Gastrocnemius medialis (tissue), 4 donors: Measurements from ENCODE around the gene KCNJ4. TPM values are rescaled to one million over a fixed set of nuclear protein-coding genes. Genes with fewer than 3 reads are reported as not detected.

Experiments
- ATAC-seq, 2 donors: fragments of 150-250 bp; one replicate each; pipeline ENCODE4 v1.9.1; 2016
- DNase-seq, 2 donors: peaks; one replicate each; pipeline ENCODE4 v3.0.0-alpha.2; 2019
- H3K27ac ChIP-seq, 4 donors: fragments of 200-600 bp; sonication (generic); 1 replicate in 1 of 4; 2 replicates in 3 of 4; pipeline ENCODE4 v1.5.1; 2016 to 2018; ENCODE audit warnings: mild to moderate bottlenecking in 2 of 4, moderate library complexity in 1 of 4
- H3K27me3 ChIP-seq, 3 donors: fragments of 200-600 bp; sonication (generic) in 2 of 3; 1 replicate in 1 of 3; 2 replicates in 2 of 3; pipeline versions ENCODE4 v1.5.1 to v1.6.0; 2016 to 2019; ENCODE audit warnings: mild to moderate bottlenecking in 1 of 3, moderate library complexity in 1 of 3
- H3K36me3 ChIP-seq, 2 donors: fragments of 200-600 bp; sonication (generic) in 1 of 2; one replicate each; pipeline ENCODE4 v1.5.1; 2017 to 2018
- H3K4me1 ChIP-seq, 2 donors: fragments of 200-600 bp; sonication (generic) in 1 of 2; one replicate each; pipeline ENCODE4 v1.5.1; 2016 to 2017; ENCODE audit warnings: mild to moderate bottlenecking in 2 of 2
- H3K4me3 ChIP-seq, 4 donors: fragments of 200-600 bp; sonication (generic) in 3 of 4; 1 replicate in 1 of 4; 2 replicates in 3 of 4; pipeline ENCODE4 v1.5.1; 2016 to 2019; ENCODE audit warnings: mild to moderate bottlenecking in 2 of 4
- H3K9me3 ChIP-seq, 3 donors: fragments of 200-600 bp; sonication (generic) in 2 of 3; 1 replicate in 1 of 3; 2 replicates in 2 of 3; pipeline ENCODE4 v1.5.1; 2016 to 2019
- POLR2A ChIP-seq, 2 donors: fragments of 450-650 bp; IDR thresholded peaks; one replicate each; pipeline ENCODE4 v1.6.1; 2017; ENCODE audit warnings: antibody characterized with exemption in 2 of 2, mild to moderate bottlenecking in 2 of 2, moderate library complexity in 2 of 2
- in situ Hi-C, 4 donors: fragments of 200-750 bp; cut with MboI; loops; one replicate each; pipeline versions ENCODE4 v1.15.0 to v1.8.0; 2017; ENCODE audit warnings: low sequenced_read_pairs in 4 of 4
- intact Hi-C: fragments of 100-400 bp; cut with DNase I; formaldehyde crosslinking; loops from one replicate; pipeline ENCODE4 v1.15.1; 2023; ENCODE audit warnings: low total_unique reads
- total RNA-seq, 4 donors: library from RNA; depleted of rRNA; stranded (reverse); fragments of >200 nt; gene quantifications; one replicate each; pipeline versions ENCODE4 v1.1.0 to v1.2.3, GENCODE V29; 2016
- TF ChIP-seq, protein P1 (sequence below), 5 experiments: fragments of 450-650 bp in 3 of 5; fragments of 200-600 bp in 2 of 5; sonication (generic) in 2 of 5; IDR thresholded peaks in 4 of 5; conservative IDR thresholded peaks in 1 of 5; 1 replicate in 4 of 5; 2 replicates in 1 of 5; pipeline ENCODE4 v1.5.1; 2016 to 2019; ENCODE audit warnings: antibody characterized with exemption in 5 of 5, mild to moderate bottlenecking in 3 of 5, moderate library complexity in 3 of 5

The KCNJ4 gene
- total RNA-seq, 4 donors from 2014 or later, result not detected

DNA sequence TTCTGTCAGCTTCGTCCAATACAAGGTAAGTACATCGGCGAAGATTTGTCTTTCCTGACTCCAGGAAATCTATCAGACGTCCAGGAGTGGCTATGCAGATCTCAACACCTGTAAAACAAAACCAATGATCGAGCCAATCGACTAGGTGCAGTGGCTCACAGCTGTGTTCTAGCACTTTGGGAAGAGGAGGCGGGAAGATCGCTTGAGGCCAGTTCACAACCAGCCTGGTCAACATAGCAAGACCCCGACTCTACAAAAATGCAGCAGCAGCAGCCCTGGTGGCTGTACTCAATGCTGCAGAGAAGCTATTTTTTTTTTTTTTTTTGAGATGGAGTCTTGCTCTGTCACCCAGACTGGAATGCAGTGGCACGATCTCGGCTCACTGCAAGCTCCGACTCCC lies 39.9 kb upstream of the KCNJ4 start:
- no peak overlapping the region for H3K4me3 ChIP-seq
- H3K27ac ChIP-seq, result no peak overlapping the region
- TF ChIP-seq, protein P1, sequence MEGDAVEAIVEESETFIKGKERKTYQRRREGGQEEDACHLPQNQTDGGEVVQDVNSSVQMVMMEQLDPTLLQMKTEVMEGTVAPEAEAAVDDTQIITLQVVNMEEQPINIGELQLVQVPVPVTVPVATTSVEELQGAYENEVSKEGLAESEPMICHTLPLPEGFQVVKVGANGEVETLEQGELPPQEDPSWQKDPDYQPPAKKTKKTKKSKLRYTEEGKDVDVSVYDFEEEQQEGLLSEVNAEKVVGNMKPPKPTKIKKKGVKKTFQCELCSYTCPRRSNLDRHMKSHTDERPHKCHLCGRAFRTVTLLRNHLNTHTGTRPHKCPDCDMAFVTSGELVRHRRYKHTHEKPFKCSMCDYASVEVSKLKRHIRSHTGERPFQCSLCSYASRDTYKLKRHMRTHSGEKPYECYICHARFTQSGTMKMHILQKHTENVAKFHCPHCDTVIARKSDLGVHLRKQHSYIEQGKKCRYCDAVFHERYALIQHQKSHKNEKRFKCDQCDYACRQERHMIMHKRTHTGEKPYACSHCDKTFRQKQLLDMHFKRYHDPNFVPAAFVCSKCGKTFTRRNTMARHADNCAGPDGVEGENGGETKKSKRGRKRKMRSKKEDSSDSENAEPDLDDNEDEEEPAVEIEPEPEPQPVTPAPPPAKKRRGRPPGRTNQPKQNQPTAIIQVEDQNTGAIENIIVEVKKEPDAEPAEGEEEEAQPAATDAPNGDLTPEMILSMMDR (IDR thresholded peaks at IDR 0.05 in 4 of 5, conservative IDR thresholded peaks at IDR 0.05 in 1 of 5), result no peak
- TF ChIP-seq POLR2A (IDR thresholded peaks at IDR 0.05), result no peak
- DNase-seq, result no peak
- in situ Hi-C loops (no loop called here), intact Hi-C loops (loop anchor here (10.0 kb wide), 1 partner anchor 190 kb away; the partner anchor contains the start of gene TOMM22)
- H3K9me3 ChIP-seq, result no peaks in the 10 kb centered on the region
- H3K27me3 ChIP-seq, result no peaks in the 10 kb centered on the region
- H3K36me3 ChIP-seq, result peaks cover 18 to 100% of the 10 kb centered on the region in 2 donors
- peaks cover 9 to 17% of the 10 kb centered on the region in 2 donors for H3K4me1 ChIP-seq
- ATAC-seq, result no peak

DNA sequence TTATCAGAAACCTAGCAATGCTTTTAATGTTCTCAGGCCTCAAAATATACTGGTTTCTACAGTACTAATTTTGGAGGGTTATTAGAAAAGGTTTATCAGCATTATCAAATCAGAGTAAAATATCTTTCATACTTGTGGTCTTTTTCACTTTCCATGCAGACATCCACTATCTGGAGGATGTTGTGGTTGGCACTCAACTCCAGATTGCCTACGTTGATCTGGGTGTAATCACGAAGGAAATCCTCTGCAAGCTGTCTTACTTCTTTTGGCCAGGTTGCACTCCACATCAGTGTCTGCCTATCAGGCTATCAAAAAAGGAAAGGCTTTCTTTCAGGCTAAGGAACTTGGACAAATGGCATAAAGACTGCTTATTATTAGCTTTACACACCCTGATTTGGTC lies 39.5 kb upstream of the KCNJ4 start:
- ATAC-seq (no peak), DNase-seq (no peak)
- H3K27me3 ChIP-seq, result no peaks in the 10 kb centered on the region
- in situ Hi-C loops (no loop called here), intact Hi-C loops (loop anchor here (10.0 kb wide), 1 partner anchor 190 kb away; the partner anchor contains the start of gene TOMM22)
- no peak overlapping the region for H3K4me3 ChIP-seq
- peaks cover 9 to 12% of the 10 kb centered on the region in 2 donors for H3K4me1 ChIP-seq
- no peak overlapping the region for H3K27ac ChIP-seq
- no peaks in the 10 kb centered on the region for H3K9me3 ChIP-seq
- TF ChIP-seq, protein P1 (IDR thresholded peaks at IDR 0.05 in 4 of 5, conservative IDR thresholded peaks at IDR 0.05 in 1 of 5), result no peak
- TF ChIP-seq POLR2A (IDR thresholded peaks at IDR 0.05), result no peak
- peaks cover 22 to 100% of the 10 kb centered on the region in 2 donors for H3K36me3 ChIP-seq

- TF ChIP-seq, protein P1 (IDR thresholded peaks at IDR 0.05 in 4 of 5, conservative IDR thresholded peaks at IDR 0.05 in 1 of 5), result no peak
- TF ChIP-seq POLR2A (IDR thresholded peaks at IDR 0.05), result no peak
- in situ Hi-C loops (no loop called here), intact Hi-C loops (loop anchor here (10.0 kb wide), 1 partner anchor 193 kb away; the partner anchor contains the start of gene TOMM22)
- no peak for DNase-seq
- no peaks in the 10 kb centered on the region for H3K27me3 ChIP-seq
- H3K4me3 ChIP-seq, result no peak overlapping the region
- no peaks in the 10 kb centered on the region for H3K9me3 ChIP-seq
- H3K4me1 ChIP-seq, result peaks cover 9 to 11% of the 10 kb centered on the region in 2 donors
- no peak for ATAC-seq
- H3K27ac ChIP-seq, result peak overlapping the region in 1 of 4 donors; percentile 73
- peaks cover 24 to 100% of the 10 kb centered on the region in 2 donors for H3K36me3 ChIP-seq
These were observed 36.8 kb upstream of the KCNJ4 start for GRCh38 chr22:38491707-38492348.

- TF ChIP-seq, protein P1 (IDR thresholded peaks at IDR 0.05 in 4 of 5, conservative IDR thresholded peaks at IDR 0.05 in 1 of 5), result no peak
- TF ChIP-seq POLR2A (IDR thresholded peaks at IDR 0.05), result no peak
- peak in 1 of 2 donors; percentile 64 for ATAC-seq
- in situ Hi-C loops, result no loop called here
These were observed 35.9 kb upstream of the KCNJ4 start for GRCh38 chr22:38490915-38491314.

More at GRCh38 chr22:38490915-38491314, 35.9 kb upstream of the KCNJ4 start:
- Histone ChIP-seq H3K4me1 (peaks cover 9 to 11% of the 10 kb centered on the region in 2 donors), H3K27me3 (no peaks in the 10 kb centered on the region), H3K9me3 (no peaks in the 10 kb centered on the region), H3K27ac (peak overlapping the region; percentile 52 to 73 (median 58)), H3K36me3 (peaks cover 18 to 100% of the 10 kb centered on the region in 2 donors), H3K4me3 (no peak overlapping the region)
- no peak for DNase-seq
- intact Hi-C loops, result loop anchor here (10.0 kb wide), 1 partner anchor 194 kb away; the partner anchor contains the start of gene TOMM22
